ENCODE data around the gene FBXO9.

DNA sequence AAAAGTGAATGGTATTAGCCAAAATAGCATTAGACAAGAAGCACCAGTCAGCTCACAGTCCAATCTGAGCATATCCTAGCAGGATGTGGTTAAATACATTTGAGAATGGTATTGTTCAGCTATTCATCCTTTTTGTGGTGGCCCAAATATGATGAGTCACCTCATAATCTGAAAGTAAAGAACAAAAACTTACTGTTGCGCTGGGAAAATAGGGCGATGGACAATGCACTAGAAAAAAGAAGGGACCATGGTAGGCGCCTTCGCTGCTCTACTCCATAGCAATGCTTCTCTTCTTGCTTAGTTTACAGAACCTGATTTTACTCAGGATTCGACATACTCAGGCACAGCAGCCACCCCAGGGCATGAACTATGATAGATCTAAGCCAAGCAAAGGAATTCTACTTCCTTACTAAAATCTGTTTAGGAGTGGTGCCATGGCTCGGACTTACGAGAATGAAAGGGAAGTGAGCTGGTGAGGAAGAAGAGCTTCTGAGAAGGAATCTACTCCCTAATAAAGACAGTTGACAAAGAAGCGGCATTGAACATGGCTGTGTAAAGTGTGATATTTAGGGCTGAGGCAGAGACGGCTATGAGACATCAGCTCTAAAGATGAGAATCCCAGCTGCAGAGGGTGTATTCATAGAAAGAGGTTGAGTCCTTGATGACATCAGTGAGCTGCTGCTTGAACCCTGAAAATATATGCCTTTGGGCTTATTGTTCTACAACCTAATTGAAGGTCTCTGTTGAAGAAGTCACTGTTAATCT is 16.6 kb upstream of the FBXO9 start:
- TF ChIP-seq CTCF (IDR thresholded peaks at IDR 0.05; ENCODE audit: low read depth, low read length) (no peak), EZH2phosphoT487 (IDR thresholded peaks at IDR 0.05; ENCODE audit: low read depth) (no peak)
